K562 (cell line): ENCODE results near the gene RIC8B. TPM values are rescaled to one million over a fixed set of nuclear protein-coding genes. Genes with fewer than 3 reads are reported as not detected.
A peak's percentile ranks its signal among the peaks of the same experiment; 100 is the strongest.

Experiments
- ATAC-seq: fragments of 200-7000 bp; cut with Tn5 transposase; 3 replicates; pipeline ENCODE4 v1.9.1; 2020; ENCODE audit warnings: moderate library complexity
- BruUV-seq: library from RNA; stranded (reverse); fragments of 400-500 nt; replicated peaks from 2 replicates; lab custom pipeline; 2021; lab: Mats Ljungman, UMichigan
- CTCF ChIA-PET: fragments of 300-600 bp; formaldehyde crosslinking; extraction: SDS; loops from one replicate; lab custom pipeline; 2021; ENCODE audit warnings: low intra/inter-chr PET ratio; lab: Yijun Ruan, JAX
- POLR2A ChIA-PET: fragments of 300-600, 350-650 bp; sonication (Branson Sonifier 250); formaldehyde crosslinking; extraction: SDS; loops from one replicate; lab custom pipeline; 2021; ENCODE audit warnings: antibody characterized with exemption, inconsistent platforms; lab: Yijun Ruan, JAX
- DNase-seq, 4 experiments: peaks; one replicate each; pipeline versions ENCODE4 v3.0.0 to v3.0.0-alpha.2; 2011 to 2018; ENCODE audit warnings: low spot score in 3 of 4, mixed read lengths in 3 of 4; ENCODE audit errors: extremely low read depth in 1 of 4
- FAIRE-seq: peaks from 2 replicates; lab custom pipeline; 2011; peaks lifted over from hg19 to GRCh38; lab: Jason Lieb, UNC
- H2AFZ ChIP-seq: 2 replicates; pipeline ENCODE4 v1.6.0; 2011; ENCODE audit warnings: low read depth, low read length, control low read depth, inconsistent platforms
- H3K27ac ChIP-seq: fragments of 200-600 bp; 3 replicates; pipeline ENCODE4 v1.8.0; 2011; ENCODE audit warnings: low read depth, mild to moderate bottlenecking, control low read depth, inconsistent platforms, low read length, moderate library complexity, mixed read lengths; ENCODE audit errors: extremely low read depth
- H3K27me3 ChIP-seq, 2 experiments: fragments of 300-600 bp in 1 of 2; 2 replicates in 1 of 2; 3 replicates in 1 of 2; pipeline versions ENCODE4 v1.6.0 to v1.8.0; 2011; ENCODE audit warnings: inconsistent platforms in 2 of 2, low read length in 2 of 2, mild to moderate bottlenecking in 1 of 2, mixed read lengths in 1 of 2, moderate library complexity in 1 of 2; ENCODE audit not compliant: control insufficient read depth in 2 of 2, insufficient read depth in 2 of 2
- H3K36me3 ChIP-seq: fragments of 300-600 bp; 3 replicates; pipeline ENCODE4 v1.8.0; 2011; ENCODE audit warnings: mild to moderate bottlenecking, low read length, inconsistent platforms; ENCODE audit not compliant: control insufficient read depth, insufficient read depth
- H3K4me1 ChIP-seq, 2 experiments: fragments of 200-600 bp in 1 of 2; replicated peaks in 1 of 2; 2 replicates in 1 of 2; 3 replicates in 1 of 2; pipeline versions ENCODE4 v1.5.1 to v1.8.0; 2011; ENCODE audit warnings: inconsistent platforms in 2 of 2, low read length in 2 of 2, mild to moderate bottlenecking in 1 of 2, mixed read lengths in 1 of 2, moderate library complexity in 1 of 2; ENCODE audit not compliant: control insufficient read depth in 2 of 2, insufficient read depth in 2 of 2
- H3K4me2 ChIP-seq: 2 replicates; pipeline ENCODE4 v1.6.1; 2011; ENCODE audit warnings: low read length, control low read depth, inconsistent platforms, mixed read lengths; ENCODE audit not compliant: insufficient read depth
- H3K4me3 ChIP-seq: fragments of 200-600 bp; sonication (generic), shearing (Covaris generic); 2 replicates; pipeline ENCODE4 v1.5.1; 2016; ENCODE audit warnings: control low read depth, inconsistent platforms
- H3K79me2 ChIP-seq: fragments of 200-600 bp; 3 replicates; pipeline ENCODE4 v1.8.0; 2011; ENCODE audit warnings: low read length, inconsistent platforms; ENCODE audit not compliant: control insufficient read depth, insufficient read depth
- H3K9ac ChIP-seq, 2 experiments: 2 replicates each; pipeline versions ENCODE4 v1.6.0 to v1.6.1; 2011; ENCODE audit warnings: low read depth in 2 of 2, low read length in 2 of 2, control low read depth in 1 of 2, inconsistent platforms in 1 of 2, mild to moderate bottlenecking in 1 of 2, mixed read lengths in 1 of 2; ENCODE audit not compliant: insufficient read depth in 1 of 2
- H3K9me1 ChIP-seq: one replicate; pipeline ENCODE4 v1.6.0; 2011; ENCODE audit warnings: inconsistent platforms, mild to moderate bottlenecking, low read length, moderate library complexity; ENCODE audit not compliant: control insufficient read depth, insufficient read depth
- H3K9me3 ChIP-seq: replicated peaks from 2 replicates; pipeline ENCODE4 v1.5.1; 2011; ENCODE audit warnings: low read depth, low read length, inconsistent platforms; ENCODE audit not compliant: control insufficient read depth, insufficient read depth
- H4K20me1 ChIP-seq: replicated peaks from 2 replicates; pipeline ENCODE4 v1.6.1; 2011; ENCODE audit warnings: low read length, inconsistent platforms, mixed read lengths; ENCODE audit not compliant: control insufficient read depth, insufficient read depth
- ATF7 ChIP-seq: fragments of 450-650 bp; IDR thresholded peaks from 2 replicates; pipeline ENCODE4 v1.7.1; 2014; ENCODE audit warnings: mild to moderate bottlenecking, moderate library complexity
- CEBPB ChIP-seq: fragments of 450-650 bp; IDR thresholded peaks from 2 replicates; pipeline ENCODE4 v1.6.1; 2016; ENCODE audit warnings: missing genetic modification characterization, missing compliant biosample characterization
- CEBPG ChIP-seq, 3 experiments: fragments of 200-800 bp in 1 of 3; sonication (Bioruptor generic) in 1 of 3; sonication (generic) in 1 of 3; formaldehyde crosslinking in 1 of 3; IDR thresholded peaks in 2 of 3; conservative IDR thresholded peaks in 1 of 3; 2 replicates each; pipeline versions ENCODE4 v1.6.1 to v1.8.0; 2016 to 2022; ENCODE audit warnings: missing compliant biosample characterization in 2 of 3, missing genetic modification characterization in 2 of 3, mild to moderate bottlenecking in 1 of 3, missing genetic modification reagents in 1 of 3
- STAT6 ChIP-seq: sonication (generic); formaldehyde crosslinking; IDR thresholded peaks from 2 replicates; pipeline ENCODE4 v1.8.1; 2023; ENCODE audit warnings: mild to moderate bottlenecking, missing genetic modification reagents
- ZBTB2 ChIP-seq: fragments of 450-650 bp; IDR thresholded peaks from 2 replicates; pipeline ENCODE4 v1.6.1; 2016; ENCODE audit warnings: antibody characterized with exemption
- ZNF263 ChIP-seq: sonication (generic); formaldehyde crosslinking; IDR thresholded peaks from 2 replicates; pipeline ENCODE4 v1.8.0; 2022; ENCODE audit warnings: mild to moderate bottlenecking, missing genetic modification reagents, borderline replicate concordance
- ZNF274 ChIP-seq: IDR thresholded peaks from 2 replicates; pipeline ENCODE4 v1.6.1; 2011; ENCODE audit warnings: low read depth, mild to moderate bottlenecking, low read length, moderate library complexity, borderline replicate concordance
- WGBS: fragments of 100-300 bp; shearing (Covaris generic); methylation state at CpG from one replicate; pipeline ENCODE4 v1.1.6; 2016; ENCODE audit warnings: low coverage, mixed read lengths; ENCODE audit not compliant: insufficient coverage; ENCODE audit errors: missing lambda C conversion rate; 5-methylcytosine and 5-hydroxymethylcytosine counted together
- in situ Hi-C: fragments of 300-500 bp; cut with MboI; formaldehyde crosslinking; loops from 4 replicates; pipeline ENCODE4 v1.15.0; 2018; ENCODE audit warnings: inconsistent platforms, mixed read lengths
- intact Hi-C: fragments of 100-400 bp; cut with micrococcal nuclease; formaldehyde crosslinking; loops from 2 replicates; pipeline ENCODE4 v1.14.2; 2022
- polyA plus RNA-seq, 8 experiments: library from polyadenylated mRNA; depleted of rRNA in 4 of 8; stranded (reverse) in 5 of 8; unstranded in 3 of 8; fragments of >200 nt; fragmentation: Nextera tagmentation in 2 of 8; fragmentation: Illumina TruSeq in 1 of 8; extraction: Ambion mirVana in 2 of 8; extraction: Trizol in 1 of 8; gene quantifications; 2 replicates each; pipeline versions ENCODE4 v1.2.1 to v1.2.3, GENCODE V29; 2011 to 2014; ENCODE audit warnings: inconsistent platforms in 1 of 8, missing spikeins in 1 of 8
- total RNA-seq, 7 experiments: library from RNA; depleted of rRNA in 6 of 7; stranded (reverse); fragments of >200 nt in 6 of 7; fragmentation: Illumina TruSeq in 2 of 7; extraction: Trizol in 2 of 7; gene quantifications; 2 replicates each; pipeline versions ENCODE4 v1.2.1 to v1.2.3, GENCODE V29; 2011 to 2021; ENCODE audit warnings: low replicate concordance in 1 of 7

Gene RIC8B
- total and polyA plus RNA-seq, 9 of the 15 experiments (the other 6 are each of a cell fraction or from before 2014, with no cell fraction given) = 0.92 to 8.1 (median 4.8) TPM

DNA sequence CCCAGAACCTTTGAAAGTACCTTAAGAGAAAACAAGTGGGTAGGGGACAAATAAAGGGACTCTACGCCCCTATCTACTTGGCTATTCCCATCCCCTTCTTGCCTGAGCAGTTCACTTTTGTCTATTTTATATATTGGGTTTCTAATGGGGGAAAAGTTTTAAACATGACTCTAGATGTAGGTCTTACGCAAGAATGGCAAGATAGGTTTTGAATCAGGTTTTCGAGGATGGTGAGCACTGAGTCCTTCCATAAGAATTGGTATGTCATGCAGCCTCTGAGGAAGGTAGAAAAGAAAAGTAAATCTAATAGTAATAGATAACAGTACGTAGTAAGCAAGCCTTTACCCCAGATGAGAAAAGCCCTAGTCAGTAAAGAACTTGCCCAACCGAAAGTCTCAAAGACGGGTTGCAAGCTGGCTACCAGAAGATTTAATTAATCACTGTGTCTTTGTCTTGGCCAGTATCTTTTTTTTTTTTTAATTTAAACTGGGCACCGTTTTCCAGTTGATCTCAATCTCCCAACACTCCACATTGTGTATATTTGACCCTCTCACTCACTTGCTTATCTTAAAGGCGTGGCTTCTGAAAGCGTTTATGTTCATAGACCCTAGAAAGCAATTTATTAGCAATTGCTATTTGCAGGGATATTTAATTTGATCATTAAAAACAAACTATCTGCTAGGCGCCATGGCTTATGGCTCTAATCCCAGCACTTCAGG lies 94.7 kb downstream of the RIC8B start:
- Histone ChIP-seq H3K9me1 (no peaks in the 10 kb centered on the region), H3K9ac (no peak overlapping the region), H3K4me1 (no peaks in the 10 kb centered on the region), H3K79me2 (no peaks in the 10 kb centered on the region), H4K20me1 (no peaks in the 10 kb centered on the region), H3K9me3 (no peaks in the 10 kb centered on the region), H3K4me2 (no peak overlapping the region), H3K36me3 (no peaks in the 10 kb centered on the region), H2AFZ (no peak overlapping the region), H3K27me3 (no peaks in the 10 kb centered on the region), H3K27ac (no peak overlapping the region), H3K4me3 (no peak overlapping the region)
- ChIA-PET CTCF (no interaction called here), POLR2A (no interaction called here)
- FAIRE-seq (no peak), DNase-seq (no peak), ATAC-seq (no peak)
- 65% methylated on average over 10 of the region's 10 CpGs for WGBS
- no TSS peak for BruUV-seq
- in situ Hi-C loops = no loop called here
- TF ChIP-seq CEBPG (CRISPR knock-in tag; IDR thresholded peaks at IDR 0.05) (no peak), CEBPG (tag; conservative IDR thresholded peaks at IDR 0.05 in 1 of 2, IDR thresholded peaks at IDR 0.05 in 1 of 2) (peak in 1 of 2 experiments; percentile 76; a peak in 2 of 4 replicates), STAT6 (no peak), ATF7 (no peak), CEBPB (peak; percentile 74), ZNF274 (no peak), ZBTB2 (no peak), ZNF263 (CRISPR knock-in tag) (no peak)
- intact Hi-C loops = no loop called here
